ENCODE measurements around the gene FNBP1. TPM values are rescaled to one million over a fixed set of nuclear protein-coding genes. Genes with fewer than 3 reads are reported as not detected.

Gene FNBP1
- total and polyA plus RNA-seq, 10 of the 15 experiments (the other 5 are each of a cell fraction or from before 2014, with no cell fraction given), result 64.5 to 353 (median 179) TPM

DNA sequence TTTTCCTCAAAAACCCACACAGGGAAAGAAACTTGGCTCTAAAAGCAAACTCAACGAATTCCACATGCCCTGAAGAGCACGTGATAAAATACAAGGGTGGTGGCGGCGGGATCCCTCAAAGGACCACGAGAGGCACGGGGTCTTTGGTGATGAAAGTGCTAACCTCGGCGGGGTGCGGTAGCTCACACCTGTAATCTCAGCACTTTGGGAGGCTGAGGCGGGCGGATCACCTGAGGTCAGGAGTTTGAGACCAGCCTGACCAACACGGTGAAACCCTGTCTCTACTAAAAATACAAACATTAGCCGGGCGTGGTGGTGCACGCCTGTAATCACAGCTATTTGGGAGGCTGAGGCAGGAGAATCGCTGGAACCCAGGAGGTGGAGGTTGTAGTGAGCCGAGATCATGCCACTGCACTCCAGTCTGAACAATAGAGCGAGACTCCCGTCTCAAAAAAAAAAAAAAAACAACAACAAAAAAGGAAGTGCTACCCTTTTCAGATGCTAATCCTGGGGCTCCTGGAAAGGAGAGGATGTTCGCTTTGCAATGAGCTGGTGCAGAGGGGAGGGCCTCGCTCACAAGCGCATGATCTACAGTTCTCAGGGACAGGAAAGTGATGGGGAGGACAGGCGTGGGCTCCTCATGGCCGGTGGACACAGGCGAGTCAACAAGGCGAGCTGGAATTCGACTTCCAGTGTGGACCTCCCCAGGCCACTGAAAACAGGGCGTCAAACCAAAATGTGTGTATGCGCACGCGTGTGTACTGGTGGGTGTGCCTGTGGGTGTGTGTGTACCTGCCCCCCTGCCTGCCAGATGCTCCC is 153.7 kb downstream of the FNBP1 start:
- Histone ChIP-seq H3K36me3 (ENCODE audit: control insufficient read depth in 2 of 2, insufficient read depth in 2 of 2, low read length in 1 of 2) (peaks cover 10 to 22% of the 10 kb centered on the region in 2 experiments), H3K9me3 (replicated peaks; ENCODE audit: control insufficient read depth, insufficient read depth, low read length) (no peaks in the 10 kb centered on the region), H3K9ac (ENCODE audit: control insufficient read depth, insufficient read depth, low read length) (peak overlapping the region; percentile 70), H3K79me2 (ENCODE audit: control insufficient read depth, insufficient read depth, low read length) (peaks cover 58% of the 10 kb centered on the region), H3K27me3 (replicated peaks in 1 of 2; ENCODE audit: control insufficient read depth in 2 of 2, insufficient read depth in 2 of 2, low read length in 1 of 2) (no peaks in the 10 kb centered on the region), H2AFZ (ENCODE audit: control insufficient read depth, low read depth, low read length) (no peak overlapping the region; the same call in 1 of the 2 replicates), H3K4me1 (ENCODE audit: control insufficient read depth, insufficient read depth, low read length) (peaks cover 87% of the 10 kb centered on the region), H4K20me1 (ENCODE audit: control insufficient read depth, insufficient read depth) (no peaks in the 10 kb centered on the region), H3K4me2 (ENCODE audit: control insufficient read depth, insufficient read depth) (peak overlapping the region; percentile 100), H3K4me3 (no peak overlapping the region), H3K27ac (ENCODE audit: control insufficient read depth, insufficient read depth) (peak overlapping the region; percentile 96)
- ChIA-PET SMC1A (ENCODE audit: uncharacterized antibody, unreplicated experiment) (interaction anchor here (0.8 to 3.5 kb wide), 13 partner anchors 12 to 210 kb away, joined by 3 to 42 read pairs (median 5); no protein-coding TSS in a partner anchor), RAD21 (ENCODE audit: unreplicated experiment) (interaction anchor here (0.6 to 5.4 kb wide), 17 partner anchors 12 to 155 kb away, joined by 3 to 89 read pairs (median 5); no protein-coding TSS in a partner anchor), CTCF (interaction anchor here (1.0 to 1.7 kb wide), 7 partner anchors 12 to 240 kb away, joined by 3 to 4 read pairs (median 3); no protein-coding TSS in a partner anchor), POLR2A (interaction anchor here (0.5 to 5.2 kb wide), 14 partner anchors 15 to 183 kb away, joined by 3 to 79 read pairs (median 4); no protein-coding TSS in a partner anchor)
- in situ Hi-C loops (cut with MboI), result loop anchor here (5.0 kb wide), 2 partner anchors 103 to 153 kb away; partner anchors contain the start of gene FNBP1
- no peak for ATAC-seq
- DNase-seq (ENCODE audit: low read depth, low spot score), result no peak
- FAIRE-seq, result no peak
- no TSS peak for BruUV-seq (replicated peaks)
- whole genome bisulfite sequencing (ENCODE audit: insufficient coverage, insufficient replicate concordance, low lambda C conversion rate, missing lambda C conversion rate), result 28% methylated on average over 28 of the region's 31 CpGs
- intact Hi-C loops (cut with micrococcal nuclease; ENCODE audit: unreplicated experiment), result loop anchor here (2.0 to 5.0 kb wide), 4 partner anchors 67 to 208 kb away; no protein-coding TSS in a partner anchor
- TF ChIP-seq, protein P1, sequence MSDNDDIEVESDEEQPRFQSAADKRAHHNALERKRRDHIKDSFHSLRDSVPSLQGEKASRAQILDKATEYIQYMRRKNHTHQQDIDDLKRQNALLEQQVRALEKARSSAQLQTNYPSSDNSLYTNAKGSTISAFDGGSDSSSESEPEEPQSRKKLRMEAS (IDR thresholded peaks at IDR 0.05; ENCODE audit: low read depth, low read length), result no peak
- TF ChIP-seq ZZZ3 (IDR thresholded peaks at IDR 0.05; ENCODE audit: control insufficient read depth, insufficient read length, low read depth) (no peak), ZNF217 (IDR thresholded peaks at IDR 0.05) (no peak), SIX5 (IDR thresholded peaks at IDR 0.05; ENCODE audit: low read depth, low read length, severe bottlenecking) (no peak), SREBF2 (IDR thresholded peaks at IDR 0.05; ENCODE audit: low read length) (no peak), HDGF (IDR thresholded peaks at IDR 0.05) (no peak), MYC (IDR thresholded peaks at IDR 0.05; ENCODE audit: insufficient read depth, insufficient read length, insufficient replicate concordance, low read length, severe bottlenecking) (no peak), SMAD5 (IDR thresholded peaks at IDR 0.05; ENCODE audit: low read depth) (no peak), TBL1XR1 (IDR thresholded peaks at IDR 0.05; ENCODE audit: low read depth, low read length) (no peak), LARP7 (IDR thresholded peaks at IDR 0.05) (no peak), BHLHE40 (IDR thresholded peaks at IDR 0.05; ENCODE audit: borderline replicate concordance in 1 of 2, low read depth in 2 of 2, low read length in 1 of 2) (peak; percentile 40 to 81; a peak in 3 of 4 replicates), MXI1 (IDR thresholded peaks at IDR 0.05; ENCODE audit: low read depth, low read length) (no peak; the same call in 1 of the 2 replicates), NR2C2 (IDR thresholded peaks at IDR 0.05; ENCODE audit: borderline replicate concordance, control insufficient read depth, insufficient read length, low read depth) (no peak), ZNF207 (IDR thresholded peaks at IDR 0.05; ENCODE audit: borderline replicate concordance) (no peak), BACH1 (IDR thresholded peaks at IDR 0.05; ENCODE audit: borderline replicate concordance) (no peak), SRF (IDR thresholded peaks at IDR 0.05; ENCODE audit: low read depth in 2 of 2, low read length in 2 of 2) (no peak)
- TF ChIP-seq, protein P2, sequence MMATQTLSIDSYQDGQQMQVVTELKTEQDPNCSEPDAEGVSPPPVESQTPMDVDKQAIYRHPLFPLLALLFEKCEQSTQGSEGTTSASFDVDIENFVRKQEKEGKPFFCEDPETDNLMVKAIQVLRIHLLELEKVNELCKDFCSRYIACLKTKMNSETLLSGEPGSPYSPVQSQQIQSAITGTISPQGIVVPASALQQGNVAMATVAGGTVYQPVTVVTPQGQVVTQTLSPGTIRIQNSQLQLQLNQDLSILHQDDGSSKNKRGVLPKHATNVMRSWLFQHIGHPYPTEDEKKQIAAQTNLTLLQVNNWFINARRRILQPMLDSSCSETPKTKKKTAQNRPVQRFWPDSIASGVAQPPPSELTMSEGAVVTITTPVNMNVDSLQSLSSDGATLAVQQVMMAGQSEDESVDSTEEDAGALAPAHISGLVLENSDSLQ (IDR thresholded peaks at IDR 0.05), result no peak
- TF ChIP-seq, protein P3, sequence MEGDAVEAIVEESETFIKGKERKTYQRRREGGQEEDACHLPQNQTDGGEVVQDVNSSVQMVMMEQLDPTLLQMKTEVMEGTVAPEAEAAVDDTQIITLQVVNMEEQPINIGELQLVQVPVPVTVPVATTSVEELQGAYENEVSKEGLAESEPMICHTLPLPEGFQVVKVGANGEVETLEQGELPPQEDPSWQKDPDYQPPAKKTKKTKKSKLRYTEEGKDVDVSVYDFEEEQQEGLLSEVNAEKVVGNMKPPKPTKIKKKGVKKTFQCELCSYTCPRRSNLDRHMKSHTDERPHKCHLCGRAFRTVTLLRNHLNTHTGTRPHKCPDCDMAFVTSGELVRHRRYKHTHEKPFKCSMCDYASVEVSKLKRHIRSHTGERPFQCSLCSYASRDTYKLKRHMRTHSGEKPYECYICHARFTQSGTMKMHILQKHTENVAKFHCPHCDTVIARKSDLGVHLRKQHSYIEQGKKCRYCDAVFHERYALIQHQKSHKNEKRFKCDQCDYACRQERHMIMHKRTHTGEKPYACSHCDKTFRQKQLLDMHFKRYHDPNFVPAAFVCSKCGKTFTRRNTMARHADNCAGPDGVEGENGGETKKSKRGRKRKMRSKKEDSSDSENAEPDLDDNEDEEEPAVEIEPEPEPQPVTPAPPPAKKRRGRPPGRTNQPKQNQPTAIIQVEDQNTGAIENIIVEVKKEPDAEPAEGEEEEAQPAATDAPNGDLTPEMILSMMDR (IDR thresholded peaks at IDR 0.05 in 2 of 3, conservative IDR thresholded peaks at IDR 0.05 in 1 of 3; ENCODE audit: control insufficient read depth in 2 of 3, extremely low read depth in 1 of 3, insufficient read depth in 1 of 3, low read depth in 3 of 3, low read length in 3 of 3), result no peak
- TF ChIP-seq, protein P4, sequence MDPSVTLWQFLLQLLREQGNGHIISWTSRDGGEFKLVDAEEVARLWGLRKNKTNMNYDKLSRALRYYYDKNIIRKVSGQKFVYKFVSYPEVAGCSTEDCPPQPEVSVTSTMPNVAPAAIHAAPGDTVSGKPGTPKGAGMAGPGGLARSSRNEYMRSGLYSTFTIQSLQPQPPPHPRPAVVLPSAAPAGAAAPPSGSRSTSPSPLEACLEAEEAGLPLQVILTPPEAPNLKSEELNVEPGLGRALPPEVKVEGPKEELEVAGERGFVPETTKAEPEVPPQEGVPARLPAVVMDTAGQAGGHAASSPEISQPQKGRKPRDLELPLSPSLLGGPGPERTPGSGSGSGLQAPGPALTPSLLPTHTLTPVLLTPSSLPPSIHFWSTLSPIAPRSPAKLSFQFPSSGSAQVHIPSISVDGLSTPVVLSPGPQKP (IDR thresholded peaks at IDR 0.05; ENCODE audit: low read depth, low read length), result no peak
